ACC112 (cell line): ENCODE measurements around the gene CACNA1S.

Source experiments
- H2AFZ ChIP-seq: fragments of 200-600 bp; sonication (generic); one replicate; pipeline ENCODE4 v1.6.0; 2017; ENCODE audit warnings: antibody characterized with exemption, low read length; ENCODE audit not compliant: unreplicated experiment
- H3K27ac ChIP-seq: fragments of 200-600 bp; sonication (generic); 2 replicates; pipeline ENCODE4 v1.5.1; 2014; ENCODE audit warnings: low read depth, mild to moderate bottlenecking, antibody characterized with exemption, low read length, moderate library complexity
- H3K27me3 ChIP-seq: fragments of 200-600 bp; sonication (generic); 2 replicates; pipeline ENCODE4 v1.6.1; 2014; ENCODE audit warnings: mild to moderate bottlenecking, antibody characterized with exemption, low read length, moderate library complexity, mixed read lengths; ENCODE audit not compliant: insufficient read depth
- H3K36me3 ChIP-seq: fragments of 200-600 bp; sonication (generic); 2 replicates; pipeline ENCODE4 v1.6.1; 2016; ENCODE audit warnings: mild to moderate bottlenecking, antibody characterized with exemption, low read length, moderate library complexity, mixed read lengths; ENCODE audit not compliant: insufficient read depth
- H3K4me1 ChIP-seq: fragments of 200-600 bp; sonication (generic); one replicate; pipeline ENCODE4 v1.6.1; 2016; ENCODE audit warnings: low read length, mixed read lengths; ENCODE audit not compliant: insufficient read depth, unreplicated experiment, control insufficient read depth
- H3K4me3 ChIP-seq: fragments of 200-600 bp; sonication (generic); 2 replicates; pipeline ENCODE4 v1.5.1; 2014; ENCODE audit warnings: mild to moderate bottlenecking, low read depth, low read length
- H3K79me2 ChIP-seq: fragments of 200-600 bp; sonication (generic); one replicate; pipeline ENCODE4 v1.6.0; 2016; ENCODE audit warnings: low read length; ENCODE audit not compliant: control insufficient read depth, unreplicated experiment, insufficient read depth

CACNA1S gene

DNA sequence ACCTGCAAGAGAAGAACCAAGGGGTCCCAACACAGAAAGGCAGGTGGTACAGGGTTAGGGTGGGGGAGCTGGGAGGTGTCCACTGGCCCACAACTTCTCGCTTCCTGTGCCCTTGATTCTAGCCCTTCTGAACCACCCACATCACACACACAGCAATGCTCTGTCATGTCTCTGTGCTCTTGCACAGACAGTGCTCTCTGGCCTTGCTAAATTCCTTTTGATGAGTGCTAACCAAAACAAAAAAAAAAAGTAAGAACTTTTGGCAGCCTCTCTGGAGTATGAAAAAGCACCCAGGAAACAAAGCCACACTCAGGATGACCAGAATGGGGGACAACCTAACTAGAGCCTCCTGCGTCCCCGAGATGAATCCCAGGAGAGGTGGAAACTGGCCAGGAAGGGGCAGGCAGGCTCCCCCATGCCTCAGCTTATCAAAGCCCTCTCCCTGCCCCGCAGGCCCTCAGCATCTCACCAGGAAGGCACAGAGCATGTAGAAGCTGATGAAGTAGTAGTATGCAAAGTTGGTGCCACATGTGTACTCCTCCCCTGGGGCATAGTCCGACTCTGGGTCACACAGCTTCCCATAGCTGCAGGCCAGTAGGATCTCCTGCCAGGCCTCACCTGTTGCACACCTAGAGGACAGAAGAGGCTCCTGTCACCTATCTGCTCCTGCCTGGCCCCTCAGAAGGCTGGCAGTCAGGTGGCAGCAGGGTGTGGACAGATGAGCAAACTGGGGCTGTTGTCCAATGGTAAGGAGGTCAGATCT is 61.5 kb downstream of the CACNA1S start:
- Histone ChIP-seq H3K36me3 (no peaks in the 10 kb centered on the region), H3K4me3 (no peak overlapping the region), H3K4me1 (no peaks in the 10 kb centered on the region), H2AFZ (no peak overlapping the region), H3K27me3 (peaks cover 48% of the 10 kb centered on the region), H3K27ac (no peak overlapping the region), H3K79me2 (no peaks in the 10 kb centered on the region)

GRCh38 chr1:201049248-201049831 is 62.9 kb downstream of the CACNA1S start:
- no peaks in the 10 kb centered on the region for H3K36me3 ChIP-seq
- H3K27me3 ChIP-seq: peaks cover 44% of the 10 kb centered on the region
- H3K4me3 ChIP-seq: no peak overlapping the region
- no peak overlapping the region for H3K27ac ChIP-seq
- no peaks in the 10 kb centered on the region for H3K79me2 ChIP-seq
- H2AFZ ChIP-seq: no peak overlapping the region
- no peaks in the 10 kb centered on the region for H3K4me1 ChIP-seq

DNA sequence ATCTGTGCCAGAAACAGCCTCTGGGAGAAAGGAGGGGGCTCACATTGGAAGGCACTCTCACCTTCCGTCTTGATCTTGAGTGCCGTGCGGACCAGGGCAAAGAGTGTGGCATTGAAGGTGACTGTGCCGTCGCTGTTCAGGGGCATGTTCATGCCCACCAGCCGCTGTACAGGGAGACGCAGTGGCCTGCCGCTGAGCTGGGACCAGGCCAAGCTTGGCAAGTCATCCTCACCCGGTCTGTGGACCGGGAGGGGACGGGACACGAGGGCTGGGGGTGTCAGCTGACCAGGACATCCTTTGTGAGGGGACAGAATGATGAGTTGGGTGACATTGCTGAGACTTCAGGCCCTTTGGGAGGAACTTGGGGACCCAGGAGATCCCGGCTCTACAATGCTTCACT is 63.7 kb downstream of the CACNA1S start:
- H2AFZ ChIP-seq: no peak overlapping the region
- H3K27me3 ChIP-seq: peaks cover 40% of the 10 kb centered on the region
- no peaks in the 10 kb centered on the region for H3K36me3 ChIP-seq
- H3K79me2 ChIP-seq: no peaks in the 10 kb centered on the region
- H3K4me3 ChIP-seq: no peak overlapping the region
- H3K4me1 ChIP-seq: no peaks in the 10 kb centered on the region
- no peak overlapping the region for H3K27ac ChIP-seq

- Histone ChIP-seq H3K27me3 (peaks cover 30% of the 10 kb centered on the region), H3K27ac (no peak overlapping the region), H2AFZ (no peak overlapping the region), H3K36me3 (no peaks in the 10 kb centered on the region), H3K4me3 (no peak overlapping the region), H3K4me1 (no peaks in the 10 kb centered on the region), H3K79me2 (no peaks in the 10 kb centered on the region)
Observed at GRCh38 chr1:201044119-201044518, 68.1 kb downstream of the CACNA1S start.

DNA sequence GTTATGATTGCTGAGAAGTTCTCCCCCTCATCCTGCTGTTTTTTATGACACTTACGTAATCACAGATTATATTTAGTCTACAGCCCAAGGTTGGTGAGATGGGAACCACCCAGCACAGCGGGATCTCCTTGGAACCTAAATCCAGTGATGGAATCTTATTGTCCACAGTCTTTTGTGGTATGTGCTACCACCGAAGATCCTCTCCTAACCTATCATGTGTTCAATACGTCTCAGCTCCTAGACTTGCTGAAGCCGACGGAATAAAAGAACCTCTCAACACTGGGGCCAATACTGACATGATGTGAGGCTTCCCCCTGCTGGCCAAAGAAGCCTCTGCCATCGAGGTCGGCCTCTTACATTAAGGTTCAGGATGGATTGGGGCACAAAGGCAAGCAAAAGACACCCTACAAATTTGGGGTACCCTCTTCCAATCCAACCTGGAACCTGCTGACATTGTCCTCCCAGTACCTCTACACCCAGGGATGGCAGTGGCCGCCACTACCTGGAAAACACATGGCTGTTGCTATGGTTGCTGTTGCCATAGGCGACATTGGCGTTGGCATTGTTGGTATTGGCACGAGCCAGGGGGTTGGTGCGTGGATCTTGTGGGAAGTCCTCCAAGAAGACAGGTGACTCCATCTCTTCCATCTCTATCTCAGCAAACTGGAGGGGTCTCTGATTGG is 69.3 kb downstream of the CACNA1S start:
- Histone ChIP-seq H2AFZ (no peak overlapping the region), H3K27me3 (peaks cover 19% of the 10 kb centered on the region), H3K4me1 (no peaks in the 10 kb centered on the region), H3K36me3 (no peaks in the 10 kb centered on the region), H3K79me2 (no peaks in the 10 kb centered on the region), H3K4me3 (no peak overlapping the region), H3K27ac (no peak overlapping the region)

GRCh38 chr1:201041011-201041410 is 71.2 kb downstream of the CACNA1S start:
- no peaks in the 10 kb centered on the region for H3K4me1 ChIP-seq
- H3K27me3 ChIP-seq: peaks cover 16% of the 10 kb centered on the region; the same call in 1 of the 2 replicates
- H3K79me2 ChIP-seq: no peaks in the 10 kb centered on the region
- no peaks in the 10 kb centered on the region for H3K36me3 ChIP-seq
- H3K27ac ChIP-seq: no peak overlapping the region
- H3K4me3 ChIP-seq: no peak overlapping the region
- H2AFZ ChIP-seq: no peak overlapping the region

DNA sequence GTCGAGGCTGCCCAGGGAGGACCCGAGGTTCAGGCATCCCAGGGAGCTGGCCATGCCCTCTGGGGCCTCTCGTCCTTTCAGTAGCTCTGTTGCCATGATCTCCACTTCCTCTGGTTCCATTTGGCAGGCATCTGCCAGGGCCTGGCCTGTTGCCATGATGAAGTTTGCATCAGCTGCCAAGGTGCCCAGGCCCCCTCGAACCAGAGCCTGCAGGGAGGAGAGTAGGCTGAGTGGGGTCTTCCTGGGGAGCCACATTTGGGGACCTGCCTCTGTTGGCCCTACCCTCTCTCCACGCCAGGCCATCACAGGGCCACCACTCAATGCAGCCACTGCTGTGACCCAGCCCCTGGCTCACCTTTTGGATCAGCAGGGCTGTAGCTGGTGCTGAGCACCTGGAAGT is 72.3 kb downstream of the CACNA1S start:
- H3K27ac ChIP-seq: no peak overlapping the region
- no peaks in the 10 kb centered on the region for H3K36me3 ChIP-seq
- H3K4me3 ChIP-seq: no peak overlapping the region
- H3K79me2 ChIP-seq: no peaks in the 10 kb centered on the region
- H3K4me1 ChIP-seq: no peaks in the 10 kb centered on the region
- H2AFZ ChIP-seq: no peak overlapping the region
- peaks cover 15% of the 10 kb centered on the region; the same call in 1 of the 2 replicates for H3K27me3 ChIP-seq

- Histone ChIP-seq H3K36me3 (no peaks in the 10 kb centered on the region), H3K79me2 (no peaks in the 10 kb centered on the region), H3K4me3 (no peak overlapping the region), H3K4me1 (no peaks in the 10 kb centered on the region), H3K27ac (no peak overlapping the region), H3K27me3 (peaks cover 13% of the 10 kb centered on the region; the same call in 1 of the 2 replicates), H2AFZ (no peak overlapping the region)
Observed at GRCh38 chr1:201039418-201039817, 72.8 kb downstream of the CACNA1S start.

DNA sequence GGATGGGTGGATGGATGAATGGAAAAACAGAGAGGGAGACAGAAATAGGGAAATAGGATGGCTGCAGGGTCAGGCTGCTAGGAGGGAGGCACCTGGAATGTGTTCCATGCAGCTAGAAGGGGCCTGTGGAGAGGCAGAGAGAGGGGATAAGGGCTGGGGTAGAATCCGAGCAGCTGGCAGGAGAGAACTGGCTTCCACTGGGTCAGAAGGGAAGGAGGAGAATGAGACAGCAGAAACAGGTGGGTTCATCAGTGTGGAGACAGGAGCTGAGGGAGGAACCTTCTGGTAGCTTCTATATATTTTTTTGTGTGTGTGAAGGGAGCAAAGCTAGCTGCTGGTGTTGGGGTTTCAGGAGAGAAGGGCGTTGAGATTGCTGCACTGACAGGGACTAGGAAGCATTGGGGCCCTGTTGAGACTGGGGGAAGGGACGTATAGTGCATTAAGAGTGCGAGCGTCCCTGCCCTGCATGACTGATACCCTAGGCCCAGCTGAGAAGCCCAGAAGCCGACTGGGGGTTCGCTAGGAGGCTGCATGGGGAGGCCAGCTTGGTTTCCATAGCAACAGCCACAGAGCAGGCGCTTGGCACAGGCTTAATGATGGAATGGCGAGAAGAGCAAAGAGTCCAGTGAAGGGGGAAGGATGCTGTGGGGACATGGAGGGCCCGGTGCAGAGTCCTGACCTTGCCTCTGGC is 73.9 kb downstream of the CACNA1S start:
- no peak overlapping the region for H2AFZ ChIP-seq
- no peaks in the 10 kb centered on the region for H3K4me1 ChIP-seq
- H3K27me3 ChIP-seq: peaks cover 16% of the 10 kb centered on the region; the same call in 1 of the 2 replicates
- no peaks in the 10 kb centered on the region for H3K79me2 ChIP-seq
- no peak overlapping the region for H3K27ac ChIP-seq
- H3K4me3 ChIP-seq: no peak overlapping the region
- no peaks in the 10 kb centered on the region for H3K36me3 ChIP-seq

- Histone ChIP-seq H3K27me3 (peaks cover 16% of the 10 kb centered on the region; the same call in 1 of the 2 replicates), H3K4me3 (no peak overlapping the region), H2AFZ (no peak overlapping the region), H3K36me3 (no peaks in the 10 kb centered on the region), H3K79me2 (no peaks in the 10 kb centered on the region), H3K27ac (no peak overlapping the region), H3K4me1 (no peaks in the 10 kb centered on the region)
Observed at GRCh38 chr1:201036188-201036842, 75.9 kb downstream of the CACNA1S start.
